ENCODE results near the gene THADA.

DNA sequence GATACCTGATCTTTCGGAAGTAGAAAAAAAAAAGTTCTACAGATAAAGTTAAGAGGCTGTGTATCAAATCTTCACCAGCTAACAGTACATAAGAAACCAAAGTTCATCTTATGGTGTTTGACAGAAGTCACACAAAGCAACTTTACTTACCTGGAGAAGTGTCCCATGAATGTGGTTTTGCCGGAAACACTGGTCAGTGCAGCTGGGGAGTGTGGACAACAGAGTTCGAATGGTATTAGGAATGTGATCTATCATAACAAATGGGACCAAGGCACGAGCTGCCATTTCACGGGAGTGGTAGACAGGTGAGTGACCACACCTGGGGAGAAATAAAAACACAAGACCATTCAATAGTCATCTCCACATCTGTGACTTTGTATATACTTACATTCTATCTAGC is 198.0 kb downstream of the THADA start:
- TF ChIP-seq EZH2phosphoT487 (IDR thresholded peaks at IDR 0.05; ENCODE audit: low read depth, severe bottlenecking, unreplicated experiment) (no peak), CTCF (IDR thresholded peaks at IDR 0.05; ENCODE audit: poor library complexity) (no peak)

All from hepatocyte (in vitro differentiated cells).